ENCODE data around the gene PBRM1. TPM values are rescaled to one million over a fixed set of nuclear protein-coding genes. Genes with fewer than 3 reads are reported as not detected.
A peak's percentile ranks its signal among the peaks of the same experiment; 100 is the strongest.
"Not testable (repeated sequence)": the region's sequence is repeated elsewhere in the genome, so short reads cannot be mapped to it uniquely, and the experiment has no call there.

Gene PBRM1
- 181 TPM for total RNA-seq

- DNase-seq (ENCODE audit: low spot score in 2 of 2): peak; percentile 89 to 90
- no peak for FAIRE-seq
Observed at GRCh38 chr3:52685709-52686691, at the start of gene PBRM1, which contains the start of gene GNL3. PBRM1 (minus strand) TSS chr3:52685913. GNL3 (plus strand) TSS chr3:52686032; CDS start chr3:52686093, 61 bp downstream.

GRCh38 chr3:52733256-52733891 is 47.7 kb upstream of the PBRM1 start:
- FAIRE-seq (no peak), DNase-seq (ENCODE audit: low spot score in 2 of 2) (no peak)

GRCh38 chr3:52731590-52731989 is 45.9 kb upstream of the PBRM1 start:
- no peak for DNase-seq (ENCODE audit: low spot score in 2 of 2)
- FAIRE-seq: no peak

GRCh38 chr3:52730681-52731080 is 45.0 kb upstream of the PBRM1 start:
- DNase-seq (ENCODE audit: low spot score in 2 of 2): no peak
- no peak for FAIRE-seq

GRCh38 chr3:52728753-52729152 is 43.0 kb upstream of the PBRM1 start:
- DNase-seq (ENCODE audit: low spot score in 2 of 2); FAIRE-seq: not testable (repeated sequence)

GRCh38 chr3:52724511-52724910 is 38.8 kb upstream of the PBRM1 start:
- no peak for DNase-seq (ENCODE audit: low spot score in 2 of 2)
- no peak for FAIRE-seq

- DNase-seq (ENCODE audit: low spot score in 2 of 2) (no peak), FAIRE-seq (no peak)
Observed at GRCh38 chr3:52723935-52724334, 38.2 kb upstream of the PBRM1 start.

- DNase-seq (ENCODE audit: low spot score in 2 of 2) (no peak), FAIRE-seq (no peak)
Observed at GRCh38 chr3:52722491-52722890, 36.8 kb upstream of the PBRM1 start.

GRCh38 chr3:52721730-52722008 is 36.0 kb upstream of the PBRM1 start:
- FAIRE-seq (no peak), DNase-seq (ENCODE audit: low spot score in 2 of 2) (no peak)

GRCh38 chr3:52721002-52721729 is 35.5 kb upstream of the PBRM1 start:
- no peak for DNase-seq (ENCODE audit: low spot score in 2 of 2)
- no peak for FAIRE-seq

GRCh38 chr3:52719618-52720017 is 33.9 kb upstream of the PBRM1 start:
- DNase-seq (ENCODE audit: low spot score in 2 of 2) (no peak), FAIRE-seq (no peak)

GRCh38 chr3:52715714-52716305 is 30.1 kb upstream of the PBRM1 start:
- FAIRE-seq (no peak), DNase-seq (ENCODE audit: low spot score in 2 of 2) (no peak)

GRCh38 chr3:52714335-52715302 is 28.9 kb upstream of the PBRM1 start:
- DNase-seq (ENCODE audit: low spot score in 2 of 2) (no peak), FAIRE-seq (no peak)

GRCh38 chr3:52712291-52713212 is 26.8 kb upstream of the PBRM1 start:
- no peak for FAIRE-seq
- DNase-seq (ENCODE audit: low spot score in 2 of 2): no peak

GRCh38 chr3:52710512-52710911 is 24.8 kb upstream of the PBRM1 start:
- no peak for FAIRE-seq

GRCh38 chr3:52707585-52707984 is 21.9 kb upstream of the PBRM1 start:
- FAIRE-seq (no peak), DNase-seq (ENCODE audit: low spot score in 2 of 2) (no peak)

More at GRCh38 chr3:52710512-52710911, 24.8 kb upstream of the PBRM1 start:
- no peak for DNase-seq (ENCODE audit: low spot score in 2 of 2)

- DNase-seq (ENCODE audit: low spot score in 2 of 2) (peak; percentile 92 to 95), FAIRE-seq (no peak)
Observed at GRCh38 chr3:52705688-52706686, 20.3 kb upstream of the PBRM1 start, which contains the start of the genes GLT8D1 and SPCS1. GLT8D1 (minus strand) TSS chr3:52705791; CDS start chr3:52700460, 5,331 bp downstream. SPCS1 (plus strand) TSS chr3:52706106; CDS start chr3:52706247, 141 bp downstream.

All from frontal cortex (tissue), 4 donors.